Anterior cingulate cortex (tissue), 58 donors: Measurements from ENCODE around the gene PRXL2B.
"Not testable (repeated sequence)": the region's sequence is repeated elsewhere in the genome, so short reads cannot be mapped to it uniquely, and the experiment has no call there.

Source experiments
- DNase-seq, 58 donors: peaks; one replicate each; lab custom pipeline; 2025; lab: John Stamatoyannopoulos, UW

The PRXL2B gene

DNA sequence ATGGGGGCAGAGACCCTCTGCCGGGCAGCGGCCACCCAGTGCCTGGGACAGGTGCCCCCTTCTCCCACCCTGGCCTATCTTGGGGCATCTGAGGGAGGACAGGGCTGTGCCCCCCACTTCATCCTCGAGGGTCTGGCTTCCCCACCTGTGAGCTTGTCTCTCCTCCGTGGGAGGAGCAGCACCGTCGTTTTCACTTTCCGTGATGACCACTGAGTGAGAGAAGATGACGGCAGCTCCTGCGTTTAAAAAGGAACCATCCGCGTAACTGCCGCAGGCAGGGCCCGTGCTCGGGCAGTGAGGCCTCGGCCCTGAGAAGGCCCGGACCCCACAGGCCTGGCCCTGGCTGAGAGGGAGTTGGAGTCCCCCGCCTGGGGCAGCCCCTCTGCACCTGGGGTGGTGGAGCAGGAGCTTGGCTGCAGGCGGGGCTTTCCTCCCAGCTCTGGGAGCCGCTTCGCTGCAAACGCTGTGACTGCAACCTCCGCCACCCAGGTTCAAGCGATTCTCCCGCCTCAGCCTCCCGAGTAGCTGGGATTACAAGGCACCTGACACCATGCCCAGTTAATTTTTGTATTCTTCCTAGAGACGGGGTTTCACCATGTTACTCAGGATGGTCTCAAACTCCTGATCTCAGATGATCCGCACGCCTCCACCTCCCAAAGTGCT lies 37.1 kb upstream of the PRXL2B start:
- not testable (repeated sequence) for DNase-seq

DNA sequence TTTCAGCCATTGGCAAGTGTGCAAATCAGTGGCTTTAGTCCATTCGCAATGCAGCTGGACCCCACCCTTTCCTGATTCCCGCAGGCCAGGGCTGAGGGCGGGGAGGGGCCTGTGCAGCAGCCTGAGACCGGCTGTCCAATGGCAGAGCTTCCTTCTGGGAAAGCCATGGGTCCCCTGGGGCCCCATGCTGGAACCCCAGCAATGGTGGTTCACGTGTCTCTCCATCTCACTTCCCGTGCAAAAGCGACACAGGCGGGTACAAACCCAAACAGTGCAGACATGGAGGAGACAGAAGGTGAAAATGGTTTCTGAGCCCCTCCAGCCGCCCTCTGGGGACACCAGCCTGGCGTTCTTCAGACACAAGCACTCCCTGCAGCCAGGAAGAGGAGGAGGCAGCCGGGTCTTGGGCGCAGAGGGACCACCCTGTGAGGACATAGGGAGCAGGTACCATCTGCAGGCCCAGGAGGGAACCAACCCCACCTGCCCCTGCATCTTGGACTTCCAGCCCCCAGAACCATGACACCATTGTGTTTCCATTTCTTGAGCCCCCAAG lies 36.2 kb upstream of the PRXL2B start:
- not testable (repeated sequence) for DNase-seq

DNA sequence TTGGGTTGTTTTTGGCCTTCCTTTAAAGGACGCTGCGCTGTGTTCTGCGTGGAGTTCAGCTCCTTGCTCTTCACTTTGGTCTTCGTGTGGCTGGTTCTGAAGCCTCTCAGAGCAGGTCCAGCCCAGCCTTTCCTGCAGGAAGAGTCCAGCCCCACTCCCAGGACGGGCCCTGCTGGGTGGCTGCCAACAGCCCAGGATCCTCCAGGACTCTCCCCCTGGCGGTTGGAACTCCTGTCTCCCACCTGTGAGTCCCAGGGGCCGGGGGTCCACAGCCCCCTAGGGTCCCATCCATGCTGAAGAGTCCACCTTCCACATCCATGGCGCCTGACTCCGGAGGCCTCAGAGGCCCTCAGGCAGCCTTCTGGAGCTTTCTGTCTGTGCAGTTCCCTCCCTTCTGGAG lies 35.0 kb upstream of the PRXL2B start:
- DNase-seq, result not testable (repeated sequence)

DNA sequence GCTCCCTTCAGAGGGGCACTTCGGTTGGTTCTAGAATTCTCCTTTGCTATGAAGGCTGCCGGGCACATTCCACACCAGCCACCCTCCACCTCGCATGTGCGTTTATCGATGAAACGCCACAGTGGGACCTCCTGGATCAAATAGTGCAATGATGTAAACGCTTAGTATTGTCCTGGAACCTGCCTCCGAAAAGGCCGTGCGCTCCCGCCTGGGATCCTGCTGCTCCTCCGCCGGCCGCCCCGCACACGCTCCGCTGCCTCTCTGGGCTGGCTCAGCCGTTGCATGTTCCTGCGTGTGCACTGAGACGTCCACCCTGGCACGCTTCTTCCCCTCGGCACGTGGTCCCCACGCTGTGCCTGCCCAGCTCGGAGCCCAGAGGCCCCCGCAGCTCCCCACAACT lies 34.4 kb upstream of the PRXL2B start:
- DNase-seq, result no peak

DNA sequence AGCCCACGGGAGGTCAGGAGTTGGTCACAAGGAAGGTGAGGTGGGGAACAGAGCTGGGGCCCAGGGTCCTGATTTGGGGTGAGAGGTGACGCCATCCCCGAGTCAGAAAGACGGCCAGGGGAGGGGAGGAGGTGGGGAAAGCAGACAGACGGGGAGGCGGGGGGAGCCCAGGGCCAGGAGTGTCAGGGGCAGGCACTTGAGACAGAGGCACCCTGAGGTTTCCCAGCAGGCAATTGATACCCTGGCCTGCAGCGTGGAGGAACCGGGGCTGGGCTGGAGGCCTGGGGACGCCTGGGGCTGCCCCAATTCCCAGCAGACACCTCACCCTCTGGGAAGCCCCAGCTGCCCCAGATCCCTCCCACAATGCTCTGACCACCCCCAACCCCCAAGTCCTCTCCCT lies 33.5 kb upstream of the PRXL2B start:
- DNase-seq, result not testable (repeated sequence)

DNA sequence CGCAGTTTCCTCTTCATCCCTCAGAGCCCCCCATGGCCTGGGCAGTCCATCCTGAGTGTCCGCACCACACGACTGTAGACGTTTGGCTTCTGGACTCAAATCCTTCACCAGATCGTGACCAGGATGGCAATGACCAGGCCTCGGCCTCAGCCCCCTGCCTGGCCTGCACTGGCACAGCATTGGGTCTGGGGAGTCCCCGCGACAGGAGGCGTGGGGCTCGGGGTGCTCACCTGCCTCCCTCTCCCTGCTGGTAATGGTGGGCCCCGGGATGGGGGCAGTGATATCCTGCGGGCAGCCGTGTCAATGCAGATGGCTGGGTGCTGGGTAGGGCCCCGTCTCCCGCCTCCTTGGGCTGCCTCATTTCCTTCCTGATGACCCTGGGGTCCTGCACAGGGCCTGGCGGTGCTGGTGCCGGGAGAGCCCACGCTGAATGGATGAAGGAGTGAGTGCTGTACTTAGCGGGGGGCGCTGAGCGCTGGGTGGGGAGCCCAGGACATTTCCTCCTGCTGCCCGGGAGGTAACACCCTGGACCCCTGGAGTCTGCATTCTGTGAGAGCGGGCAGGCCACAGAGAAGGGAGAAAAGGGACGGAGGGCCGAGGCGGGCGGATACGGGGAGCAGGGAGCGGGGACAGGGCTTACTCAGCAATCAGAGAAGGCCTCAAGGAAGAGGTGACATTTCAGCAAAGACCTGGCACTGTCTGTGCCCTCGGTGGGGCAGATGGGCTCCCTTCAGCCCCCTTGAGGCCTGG lies 32.5 kb upstream of the PRXL2B start:
- DNase-seq, result no peak

DNA sequence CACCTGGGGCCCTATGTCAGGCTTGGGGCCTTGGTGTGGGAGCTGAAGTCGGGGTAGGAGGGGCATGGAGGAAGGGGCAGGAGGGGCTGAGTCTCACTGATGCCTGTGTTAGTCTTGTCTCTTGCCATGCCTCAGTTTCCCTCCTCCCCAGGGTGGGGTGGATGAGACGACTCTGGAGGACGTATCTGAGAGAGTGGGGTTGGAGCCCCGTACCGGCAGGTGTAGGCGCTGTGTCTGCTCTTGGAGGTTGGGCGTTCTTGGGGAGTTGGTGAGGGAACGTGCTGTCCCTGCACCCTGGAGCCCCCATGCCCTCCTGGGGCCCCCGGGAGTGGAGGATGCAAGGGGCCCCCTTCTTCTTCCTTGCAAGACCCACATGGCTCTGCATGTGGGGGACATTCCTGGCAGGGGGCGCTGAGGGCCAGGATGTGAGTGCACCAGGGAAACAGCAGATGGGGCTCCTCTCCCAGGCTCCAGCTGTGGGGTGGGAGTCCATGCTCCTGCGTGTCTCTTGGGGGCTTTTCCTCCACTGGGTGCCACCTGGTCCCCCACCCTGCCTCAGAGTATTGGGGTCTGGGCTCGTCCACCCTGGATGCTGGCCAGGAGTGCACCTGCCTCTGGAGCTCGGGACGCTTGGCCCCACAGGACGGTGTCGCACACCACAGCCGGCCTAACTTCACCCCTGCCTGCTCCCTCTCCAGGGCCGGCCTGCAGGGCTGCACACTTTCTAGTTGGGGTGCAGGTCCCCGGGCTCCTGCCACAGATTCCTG lies 31.8 kb upstream of the PRXL2B start:
- peak in 1 of 58 donors; percentile 3 for DNase-seq

DNA sequence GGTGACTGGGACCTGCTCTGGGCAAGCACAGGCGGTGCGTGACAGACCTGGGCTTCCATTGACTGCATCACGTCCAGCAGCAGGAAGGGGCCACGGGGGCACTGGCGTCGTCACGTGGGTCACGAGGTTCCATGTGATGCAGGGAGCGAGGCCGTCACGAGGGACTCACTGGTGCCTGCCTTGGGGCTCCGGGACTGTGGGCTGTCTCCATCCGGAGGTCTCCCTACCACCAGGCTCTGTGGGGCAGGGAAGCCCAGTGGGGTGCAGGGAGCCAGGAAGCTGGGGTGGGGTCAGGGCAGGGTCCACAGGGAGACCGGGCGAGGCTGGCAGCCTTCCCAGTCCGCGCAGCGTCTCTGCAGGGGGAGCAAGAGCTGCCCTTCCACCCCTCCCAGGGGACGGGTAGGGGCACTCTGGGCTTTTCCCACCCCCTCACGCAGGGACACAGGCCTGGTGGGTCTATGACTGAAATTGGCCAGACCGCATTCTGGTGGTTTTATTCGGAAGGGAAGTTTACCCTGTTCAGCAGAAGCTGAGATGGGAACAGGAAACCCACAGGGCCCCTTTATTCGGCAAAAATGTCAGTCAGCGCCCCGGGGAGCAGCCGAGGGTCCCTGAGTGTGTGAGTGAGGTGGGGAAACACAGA lies 30.8 kb upstream of the PRXL2B start:
- peak in 12 of 58 donors; percentile 17 to 62 (median 42) for DNase-seq

DNA sequence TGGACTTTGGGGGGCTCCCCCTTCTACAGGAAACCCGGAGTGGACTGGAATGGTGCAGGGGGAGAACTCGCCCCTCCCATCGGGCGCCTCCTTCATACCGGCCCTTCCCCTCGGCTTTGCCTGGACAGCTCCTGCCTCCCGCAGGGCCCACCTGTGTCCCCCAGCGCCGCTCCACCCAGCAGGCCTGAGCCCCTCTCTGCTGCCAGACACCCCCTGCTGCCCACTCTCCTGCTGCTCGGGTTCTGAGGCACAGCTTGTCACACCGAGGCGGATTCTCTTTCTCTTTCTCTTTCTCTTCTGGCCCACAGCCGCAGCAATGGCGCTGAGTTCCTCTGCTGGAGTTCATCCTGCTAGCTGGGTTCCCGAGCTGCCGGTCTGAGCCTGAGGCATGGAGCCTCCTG lies 30.3 kb upstream of the PRXL2B start, which contains the start of gene TNFRSF14:
TNFRSF14 (plus strand) TSS at position 95 of the 401 bp plus-strand sequence; CDS start at position 389, 294 bp downstream.
- DNase-seq, result peak in 22 of 58 donors; percentile 14 to 53 (median 32)

DNA sequence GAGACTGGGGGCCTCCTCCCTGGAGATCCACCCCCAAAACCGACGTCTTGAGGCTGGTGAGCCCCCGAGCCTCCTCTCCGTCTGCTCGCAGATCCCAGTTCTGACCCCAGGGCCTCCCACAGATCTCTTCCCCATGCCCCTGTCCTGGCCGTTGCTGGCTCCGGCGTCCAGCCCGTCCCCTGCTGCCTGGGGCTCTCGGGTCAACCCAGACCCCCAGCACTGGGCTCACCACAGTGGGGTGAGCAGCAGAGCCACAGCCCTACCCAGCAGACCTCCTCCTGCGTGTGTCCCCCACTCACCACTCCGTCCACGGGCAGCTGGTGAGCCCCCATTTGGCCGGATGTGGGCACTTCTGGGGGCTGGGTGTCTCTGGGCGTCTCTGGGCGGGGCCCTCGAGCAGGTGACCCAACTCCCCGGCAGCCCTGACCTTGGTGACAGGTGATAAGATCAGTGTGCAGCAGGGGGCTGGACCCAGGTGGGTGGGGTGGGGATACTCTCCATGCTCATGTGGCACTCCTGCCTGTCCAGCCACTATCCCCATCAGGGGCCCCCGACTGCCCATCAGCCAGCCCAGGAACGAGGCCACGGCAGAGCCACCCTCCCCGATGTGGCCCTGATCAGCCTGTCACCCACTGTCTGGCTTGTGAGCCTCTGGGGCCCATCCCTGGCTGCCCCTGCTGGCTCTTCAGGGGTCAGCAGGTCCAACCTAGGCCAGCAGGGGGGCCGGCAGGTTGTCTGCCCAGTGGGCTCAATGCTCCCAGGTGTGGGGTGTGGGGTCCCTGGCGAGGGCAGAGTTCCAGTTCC lies 29.7 kb upstream of the PRXL2B start:
- peak in 1 of 58 donors; percentile 18 for DNase-seq

DNA sequence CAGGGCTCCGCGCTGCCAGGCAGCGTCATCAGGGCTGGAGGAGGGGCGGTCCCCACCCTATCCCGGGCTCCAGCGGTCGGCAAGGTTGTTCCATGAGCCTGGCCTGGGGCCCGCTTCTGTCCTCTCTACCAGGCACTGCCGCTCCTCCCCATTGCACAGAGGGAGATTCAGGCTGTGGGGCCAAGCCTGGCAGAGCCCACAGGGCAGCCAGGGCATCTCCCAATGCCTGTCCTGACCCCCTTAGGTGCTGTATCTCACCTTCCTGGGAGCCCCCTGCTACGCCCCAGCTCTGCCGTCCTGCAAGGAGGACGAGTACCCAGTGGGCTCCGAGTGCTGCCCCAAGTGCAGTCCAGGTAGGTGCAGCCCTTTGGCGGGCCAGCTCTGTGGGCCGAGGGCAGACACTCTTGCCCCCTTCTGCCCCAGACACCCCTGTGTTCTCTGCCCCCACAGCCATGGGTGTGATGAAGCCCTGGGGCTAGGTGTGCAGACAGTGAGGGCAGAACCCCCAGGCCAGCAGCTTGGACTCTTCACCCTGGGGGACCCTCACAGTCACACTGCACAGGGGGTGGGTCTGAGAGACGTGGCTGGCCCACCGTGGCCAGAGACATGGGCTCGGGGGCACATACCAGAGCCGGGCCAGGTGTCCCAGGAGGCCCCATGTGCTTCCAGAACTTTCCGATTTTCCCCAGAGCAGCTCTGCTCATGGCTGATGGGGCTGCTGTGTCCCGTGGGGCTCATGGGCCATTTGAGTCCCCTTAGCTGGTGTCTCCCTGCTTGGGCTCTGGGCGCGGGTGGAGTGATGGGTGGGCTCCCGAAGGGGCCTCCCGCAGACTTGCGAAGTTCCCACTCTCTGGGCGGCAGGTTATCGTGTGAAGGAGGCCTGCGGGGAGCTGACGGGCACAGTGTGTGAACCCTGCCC lies 28.8 kb upstream of the PRXL2B start:
- no peak for DNase-seq

DNA sequence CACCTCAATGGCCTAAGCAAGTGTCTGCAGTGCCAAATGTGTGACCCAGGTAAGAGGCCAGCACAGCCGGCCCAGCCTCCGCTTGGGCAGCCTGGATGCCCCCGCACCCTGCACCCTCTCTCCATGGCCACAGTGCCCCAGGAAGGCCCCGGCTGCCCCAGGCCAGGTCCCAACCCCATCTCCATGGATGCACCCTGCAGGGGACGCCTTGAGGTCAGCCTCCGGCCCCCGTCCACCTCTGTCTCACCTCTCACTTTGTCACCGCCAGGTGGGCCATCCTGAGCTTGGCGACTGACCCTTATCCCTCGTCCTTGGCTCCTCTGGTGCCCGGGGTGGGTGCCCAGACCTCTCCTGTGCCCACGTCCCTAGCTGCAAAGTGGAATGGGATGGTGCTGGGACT lies 28.2 kb upstream of the PRXL2B start:
- no peak for DNase-seq

DNA sequence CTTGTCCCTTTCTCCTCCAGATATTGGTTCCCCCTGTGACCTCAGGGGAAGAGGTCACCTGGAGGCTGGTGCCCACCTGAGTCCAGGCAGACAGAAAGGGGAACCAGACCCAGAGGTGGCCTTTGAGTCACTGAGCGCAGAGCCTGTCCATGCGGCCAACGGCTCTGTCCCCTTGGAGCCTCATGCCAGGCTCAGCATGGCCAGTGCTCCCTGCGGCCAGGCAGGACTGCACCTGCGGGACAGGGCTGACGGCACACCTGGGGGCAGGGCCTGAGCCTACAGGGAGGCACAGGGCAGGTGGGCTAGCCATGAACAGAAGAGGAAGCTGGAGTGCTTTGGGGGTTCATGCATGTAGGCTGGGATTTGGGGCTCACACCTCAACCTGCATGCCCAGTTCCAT lies 27.7 kb upstream of the PRXL2B start:
- DNase-seq, result no peak

DNA sequence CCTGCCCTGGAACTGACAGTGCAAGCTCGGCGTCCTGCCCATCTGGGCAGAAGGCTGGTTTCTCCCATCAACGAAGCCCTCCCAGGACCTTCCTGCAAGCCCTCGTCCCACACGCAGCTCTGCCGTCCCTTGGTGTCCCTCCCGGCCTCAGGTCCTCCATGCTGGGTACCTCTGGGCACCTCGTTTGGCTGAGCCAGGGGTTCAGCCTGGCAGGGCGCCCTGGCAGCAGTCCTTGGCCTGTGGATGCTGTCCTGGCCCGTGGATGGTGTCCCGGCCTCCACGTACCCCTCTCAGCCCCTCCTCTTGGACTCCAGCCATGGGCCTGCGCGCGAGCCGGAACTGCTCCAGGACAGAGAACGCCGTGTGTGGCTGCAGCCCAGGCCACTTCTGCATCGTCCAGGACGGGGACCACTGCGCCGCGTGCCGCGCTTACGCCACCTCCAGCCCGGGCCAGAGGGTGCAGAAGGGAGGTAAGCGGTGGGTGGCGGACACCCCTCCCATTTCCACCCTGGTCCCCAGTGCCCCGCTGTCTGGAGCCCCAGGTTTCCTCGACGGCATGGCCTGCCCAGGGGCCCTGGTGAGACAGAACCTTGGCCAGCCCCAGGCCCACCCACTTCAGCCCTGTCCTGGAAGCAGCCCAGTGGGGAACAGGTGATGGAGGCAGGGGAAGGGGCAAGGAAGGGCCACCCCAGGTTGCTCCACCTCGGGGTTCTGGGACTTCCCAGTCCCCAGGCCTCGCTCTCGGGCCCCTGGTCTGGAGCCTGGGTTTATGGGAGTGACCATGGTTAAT lies 26.9 kb upstream of the PRXL2B start:
- no peak for DNase-seq

DNA sequence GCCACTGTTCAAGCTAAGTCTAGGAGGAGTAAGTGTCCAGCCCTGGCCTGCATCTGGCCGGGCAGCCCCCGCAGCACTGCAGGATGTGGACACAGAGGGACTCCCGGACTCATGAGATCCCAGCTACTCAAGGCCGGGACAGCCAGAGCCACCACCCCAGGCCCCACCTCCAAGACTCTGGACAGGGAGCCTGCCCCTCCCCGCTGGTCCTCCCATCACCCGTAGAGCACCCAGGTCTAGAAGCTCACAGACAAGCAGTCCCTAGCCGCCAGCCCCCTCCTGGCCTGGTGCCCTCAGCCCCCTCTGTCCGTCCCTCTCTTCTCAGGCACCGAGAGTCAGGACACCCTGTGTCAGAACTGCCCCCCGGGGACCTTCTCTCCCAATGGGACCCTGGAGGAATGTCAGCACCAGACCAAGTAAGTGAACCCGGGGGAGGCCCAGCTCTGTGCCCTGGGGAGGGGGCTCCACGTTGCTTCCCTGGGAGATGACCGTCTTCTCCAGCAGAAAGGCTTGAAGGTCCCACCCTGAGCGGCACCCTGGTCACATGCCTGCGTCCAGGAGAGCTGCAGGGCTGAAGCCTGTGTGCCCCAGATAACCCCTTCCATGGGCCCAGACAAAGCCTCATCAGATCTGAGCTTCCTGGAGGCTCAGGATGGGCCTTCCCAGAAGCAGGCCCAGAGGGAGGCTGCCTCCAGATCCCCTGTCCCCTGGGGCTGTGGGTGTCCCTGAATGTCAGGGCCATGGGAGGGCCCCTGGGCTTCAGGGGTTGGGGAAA lies 26.1 kb upstream of the PRXL2B start:
- no peak for DNase-seq

DNA sequence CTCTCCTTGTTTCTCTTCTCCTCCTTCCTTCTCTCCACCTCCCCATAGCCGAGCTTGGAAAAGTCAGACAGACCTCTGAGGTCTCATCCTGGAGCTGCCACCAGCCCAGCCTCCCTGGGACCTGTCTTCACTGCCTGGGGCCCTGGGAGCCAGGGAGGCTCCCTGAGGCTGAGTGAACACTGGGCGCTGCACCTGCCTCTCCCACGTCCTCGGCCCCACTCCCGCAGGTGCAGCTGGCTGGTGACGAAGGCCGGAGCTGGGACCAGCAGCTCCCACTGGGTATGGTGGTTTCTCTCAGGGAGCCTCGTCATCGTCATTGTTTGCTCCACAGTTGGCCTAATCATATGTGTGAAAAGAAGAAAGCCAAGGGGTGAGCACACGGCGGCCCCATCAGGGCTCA lies 25.1 kb upstream of the PRXL2B start:
- DNase-seq, result no peak
